C4-2B (cell line): ENCODE measurements around the gene UTP14C.

Experiments
- CTCF ChIP-seq: fragments of 450-650 bp; conservative IDR thresholded peaks from 2 replicates; pipeline ENCODE4 v1.5.1; 2017; ENCODE audit warnings: mild to moderate bottlenecking
- ZFX ChIP-seq: fragments of 450-650 bp; IDR thresholded peaks from 2 replicates; pipeline ENCODE4 v1.6.1; 2017

DNA sequence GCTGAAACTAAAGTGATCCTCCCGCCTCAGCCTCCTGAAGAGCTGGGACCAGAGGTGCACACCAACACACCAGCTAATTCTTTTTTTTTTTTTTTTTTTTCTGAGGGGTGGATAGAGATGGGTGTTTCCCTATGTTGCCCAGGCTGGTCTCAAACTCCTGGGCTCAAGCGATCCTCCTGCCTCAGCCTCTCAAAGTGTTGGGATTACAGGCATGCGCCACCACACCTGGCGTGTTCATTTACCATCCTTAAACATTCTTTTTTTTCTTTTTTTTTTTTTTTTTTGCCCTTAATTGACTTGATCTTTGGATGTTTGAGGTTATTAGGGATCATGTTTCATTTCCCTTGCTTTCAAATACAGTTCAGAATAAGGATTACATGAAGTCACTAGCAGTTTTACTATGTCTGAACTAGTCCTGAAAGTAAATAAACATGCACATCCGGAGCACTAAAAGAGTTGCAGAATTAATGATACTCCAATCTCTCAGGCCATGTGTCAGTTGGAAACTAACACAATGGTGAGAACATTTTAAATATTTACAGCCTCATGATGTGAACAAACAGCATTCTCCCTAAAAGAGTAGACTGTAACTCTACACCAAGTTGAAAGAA is 10.2 kb downstream of the UTP14C start:
- TF ChIP-seq CTCF, result no peak
- TF ChIP-seq ZFX, result no peak
